DMS 273 (cell line): ENCODE results near the gene ZNF839.
"Not testable (repeated sequence)": the region's sequence is repeated elsewhere in the genome, so short reads cannot be mapped to it uniquely, and the experiment has no call there.

Source experiments
- DNase-seq: peaks from one replicate; lab custom pipeline; 2025; ENCODE audit not compliant: unreplicated experiment; lab: John Stamatoyannopoulos, UW

ZNF839 gene

DNA sequence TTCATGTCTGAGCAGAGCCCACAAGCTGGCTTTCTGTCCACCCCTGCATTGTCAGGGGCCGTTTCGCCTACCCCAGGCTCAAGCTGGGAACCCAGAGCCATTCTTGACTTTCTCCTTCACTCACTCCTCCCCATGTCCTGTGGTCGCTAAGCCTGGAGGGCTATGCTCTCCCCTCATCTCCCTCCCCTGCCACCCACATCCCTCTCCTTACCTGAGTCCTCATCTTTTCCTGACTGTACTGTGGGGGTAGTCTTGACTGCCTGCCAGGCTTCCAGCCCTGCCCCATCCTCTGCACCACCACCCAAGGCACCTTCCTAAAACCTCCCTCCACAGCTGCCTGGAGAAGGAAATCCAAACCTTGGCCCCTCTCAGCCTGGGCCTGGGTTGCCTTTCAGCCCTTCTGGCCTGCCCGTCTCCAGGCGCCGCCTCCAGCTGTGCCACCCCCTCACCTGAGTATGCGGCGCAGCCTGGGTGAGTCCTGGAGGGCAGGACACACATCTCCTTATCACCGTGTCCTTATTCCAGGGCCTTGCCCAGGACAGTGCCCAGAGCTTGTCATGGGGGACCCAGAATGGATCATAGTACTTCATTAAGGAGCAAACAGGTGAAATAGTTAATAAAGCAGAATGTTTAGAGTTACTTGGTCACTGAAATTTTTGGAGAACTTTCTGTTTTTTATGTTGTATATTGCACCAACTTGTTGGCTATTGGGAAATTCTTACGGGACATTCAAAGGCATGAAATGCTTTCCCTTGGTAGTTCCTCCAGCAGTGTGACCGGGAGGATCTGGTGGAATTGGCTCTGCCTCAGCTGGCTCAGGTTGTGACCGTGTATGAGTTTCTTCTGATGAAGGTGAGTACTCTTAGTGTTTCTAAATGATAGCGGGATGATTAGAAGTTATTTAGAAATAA is 14.5 kb downstream of the ZNF839 start:
- DNase-seq: no peak

DNA sequence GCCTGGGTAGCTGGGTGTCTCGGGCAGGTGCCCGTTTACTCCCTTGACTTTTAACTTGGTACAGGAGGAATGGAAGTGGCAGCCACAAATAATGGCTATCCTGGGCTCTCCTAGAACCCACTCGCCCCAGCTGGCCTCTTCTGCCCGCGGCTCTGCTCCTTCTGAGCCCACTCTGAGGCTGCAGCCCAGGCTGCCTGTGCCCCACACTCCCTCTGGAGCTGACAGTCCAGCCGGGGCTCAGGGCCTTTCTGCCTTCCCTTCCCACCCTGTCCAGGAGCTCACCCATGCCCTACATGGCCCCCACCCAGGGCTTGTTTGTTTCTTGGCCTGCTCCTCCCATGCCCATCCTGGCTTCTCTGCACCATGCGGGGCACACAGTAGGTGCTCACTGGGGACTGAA is 15.6 kb downstream of the ZNF839 start:
- DNase-seq: no peak

DNA sequence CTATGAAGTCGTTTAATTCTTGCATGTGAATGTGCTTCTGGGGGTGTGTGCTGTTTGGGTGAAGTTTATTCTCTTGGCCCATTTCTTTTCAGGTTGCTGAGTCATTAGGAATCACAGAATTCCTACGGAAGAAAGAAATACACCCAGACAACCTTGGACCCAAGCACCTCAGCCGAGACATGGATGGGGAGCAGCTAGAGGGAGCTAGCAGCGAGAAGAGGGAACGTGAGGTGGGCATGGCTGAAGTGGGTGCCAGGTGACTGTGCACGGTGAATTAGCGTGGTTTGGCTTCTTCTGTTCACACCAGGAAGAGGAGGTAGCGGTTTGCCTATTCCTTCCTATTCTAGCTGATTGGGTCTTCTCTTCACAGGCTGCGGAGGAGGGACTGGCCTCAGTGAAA is 19.2 kb downstream of the ZNF839 start:
- DNase-seq: no peak

DNA sequence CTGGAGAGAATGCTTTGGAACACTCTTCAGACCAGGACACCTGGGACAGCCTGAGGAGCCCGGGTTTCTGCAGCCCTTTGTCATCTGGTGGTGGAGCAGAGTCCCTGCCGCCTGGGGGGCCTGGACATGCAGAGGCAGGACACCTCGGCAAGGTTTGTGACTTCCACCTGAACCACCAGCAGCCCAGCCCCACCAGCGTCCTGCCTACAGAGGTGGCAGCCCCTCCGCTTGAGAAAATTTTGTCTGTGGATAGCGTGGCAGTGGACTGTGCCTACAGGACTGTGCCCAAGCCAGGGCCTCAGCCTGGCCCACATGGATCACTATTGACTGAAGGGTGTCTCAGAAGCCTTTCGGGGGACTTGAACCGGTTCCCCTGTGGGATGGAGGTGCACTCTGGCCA is 22.0 kb downstream of the ZNF839 start:
- DNase-seq: no peak

DNA sequence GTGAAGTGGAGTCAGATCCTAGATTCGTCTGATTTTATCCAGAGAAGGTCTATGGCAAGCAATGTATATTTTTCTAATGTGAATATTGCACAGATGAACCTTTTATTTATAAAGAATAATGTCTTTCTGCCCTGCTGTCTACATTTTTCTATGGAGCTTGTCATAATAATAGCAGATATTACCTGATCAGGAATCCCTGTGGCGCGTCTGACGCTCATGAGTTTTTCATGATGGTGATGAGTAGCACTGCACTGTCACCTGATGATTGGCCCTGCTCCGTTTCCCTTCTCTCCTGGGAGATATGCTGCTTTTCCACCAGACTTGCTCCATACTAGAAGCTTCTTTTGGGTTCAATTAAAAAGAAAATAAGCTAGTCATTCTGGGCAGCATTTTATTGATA is 22.7 kb downstream of the ZNF839 start:
- no peak for DNase-seq

DNA sequence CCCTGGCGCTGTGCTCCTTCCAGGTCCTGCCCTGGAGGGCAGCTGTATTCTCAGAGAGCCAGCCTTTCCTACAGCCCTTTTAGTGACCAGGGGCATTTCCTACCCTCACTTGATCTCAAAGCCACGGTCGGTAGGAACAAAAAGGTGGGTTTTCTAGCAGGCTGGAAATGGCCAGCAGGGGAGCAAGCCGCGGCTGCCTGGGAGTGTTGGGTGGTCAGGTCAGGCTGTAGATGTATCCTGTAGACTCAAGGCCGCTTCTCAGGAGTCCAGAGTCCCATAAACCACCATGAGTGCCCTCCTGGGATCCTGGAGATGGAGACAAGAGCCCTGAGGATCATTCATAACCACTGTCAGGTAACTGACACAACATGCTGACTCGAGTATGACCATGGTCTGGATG is 24.5 kb downstream of the ZNF839 start:
- DNase-seq: no peak

DNA sequence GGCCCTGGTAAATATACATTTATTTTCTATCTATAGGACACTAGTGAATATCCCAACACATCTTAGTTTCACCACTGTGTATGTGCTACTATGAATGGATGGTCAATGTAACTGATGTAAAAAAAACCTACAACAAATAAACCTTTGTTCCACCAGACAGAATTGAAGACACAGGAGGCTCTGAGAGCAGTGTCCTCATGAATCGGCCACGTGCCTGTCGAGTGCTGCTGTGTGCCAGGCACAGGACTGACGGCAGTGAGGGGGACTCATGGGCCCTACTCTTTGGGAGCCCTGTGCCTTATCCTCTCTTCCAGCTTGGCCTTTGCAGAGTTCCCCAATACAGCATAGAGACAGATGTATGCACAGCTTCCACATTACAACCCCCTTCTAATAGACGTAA is 24.9 kb downstream of the ZNF839 start:
- no peak for DNase-seq

DNA sequence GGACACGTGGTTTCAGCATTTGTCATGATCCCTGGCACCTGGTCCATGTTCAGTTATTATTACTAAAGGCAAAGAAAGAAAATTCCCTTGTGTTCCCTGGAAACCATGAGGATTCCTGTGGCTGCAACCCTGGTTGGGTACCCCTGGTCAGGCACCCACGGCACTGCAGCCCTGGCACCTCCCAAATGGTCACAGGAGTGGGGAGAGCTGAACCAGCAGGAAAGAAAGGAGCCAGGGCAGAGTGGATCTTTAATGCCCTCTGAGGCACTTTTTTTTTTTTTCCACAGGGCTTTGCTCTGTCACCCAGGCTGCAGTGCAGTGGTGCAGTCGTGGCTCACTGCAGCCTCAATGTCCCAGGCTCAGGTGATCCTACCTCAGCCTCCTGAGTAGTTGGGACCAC is 25.7 kb downstream of the ZNF839 start:
- DNase-seq: no peak

DNA sequence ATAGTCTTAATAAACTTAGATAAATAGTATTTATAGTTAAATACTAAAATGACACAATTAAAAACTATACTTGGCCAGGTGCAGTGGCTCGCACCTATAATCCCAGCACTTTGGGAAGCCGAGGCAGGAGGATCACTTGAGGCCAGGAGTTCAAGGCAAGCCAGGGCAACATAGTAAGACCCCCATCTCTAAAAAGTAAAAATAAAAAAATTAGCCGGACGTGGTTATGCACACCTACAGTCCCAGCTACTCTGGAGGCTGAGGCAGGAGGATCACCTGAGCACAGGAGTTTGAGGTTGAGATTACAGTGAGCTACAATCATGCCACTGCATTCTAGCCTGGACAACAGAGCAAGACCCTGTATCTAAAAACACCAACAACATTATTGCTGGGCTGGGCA is 27.1 kb downstream of the ZNF839 start:
- no peak for DNase-seq

DNA sequence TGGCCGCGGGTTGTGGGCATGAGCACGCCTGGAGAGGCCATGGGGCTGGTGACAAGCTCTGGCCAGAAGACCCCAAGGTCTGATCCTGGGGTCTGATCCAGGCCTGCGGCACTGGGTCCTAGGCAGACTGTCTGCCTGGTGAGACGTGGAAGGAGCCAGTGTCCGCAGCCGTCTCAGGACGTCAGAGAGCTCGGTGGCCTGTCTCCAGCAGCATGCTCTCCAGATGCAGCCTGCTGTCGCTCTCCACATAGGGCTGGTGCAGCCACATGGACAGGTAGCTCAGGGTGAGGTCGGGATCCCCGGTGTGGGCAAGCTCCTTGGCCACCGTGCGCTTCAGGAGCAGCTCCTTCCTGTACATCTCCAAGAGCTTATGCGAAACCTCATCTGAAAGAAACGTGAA is 28.8 kb downstream of the ZNF839 start:
- no peak for DNase-seq

DNA sequence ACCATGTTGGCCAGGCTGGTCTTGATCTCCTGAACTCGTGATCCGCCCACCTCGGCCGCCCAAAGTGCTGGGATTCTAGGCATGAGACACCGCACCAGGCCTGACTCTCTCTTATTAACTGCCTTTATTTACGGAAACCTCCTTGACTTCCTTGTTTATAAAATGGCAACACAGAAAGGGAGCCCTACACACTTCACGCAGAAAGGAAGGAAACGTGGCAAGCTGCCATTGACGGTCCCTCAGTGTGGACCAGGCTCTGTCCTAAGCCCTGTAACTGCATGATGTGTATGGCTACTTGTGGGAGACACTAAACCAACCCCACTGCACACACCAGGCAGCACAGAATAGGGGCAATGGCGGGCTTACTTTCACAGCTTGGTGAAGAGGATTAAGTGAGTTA is 31.5 kb downstream of the ZNF839 start:
- DNase-seq: no peak

DNA sequence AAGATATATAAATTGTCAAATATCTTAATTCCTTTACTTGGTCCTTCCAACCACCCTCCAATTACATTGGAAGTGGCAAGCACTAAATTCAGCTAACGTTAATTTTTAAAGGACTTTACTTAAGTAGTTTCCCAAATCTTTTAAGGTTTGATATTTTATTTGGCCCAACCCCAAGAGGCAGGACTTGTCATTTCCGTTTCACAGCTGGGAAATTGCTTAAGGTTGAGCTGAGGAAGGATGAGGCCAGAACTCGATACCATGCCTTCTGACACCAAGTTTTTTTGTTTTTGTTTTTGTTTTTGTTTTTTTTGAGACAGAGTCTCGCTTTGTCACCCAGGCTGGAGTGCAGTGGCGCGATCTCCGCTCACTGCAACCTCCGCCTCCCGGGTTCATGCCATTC is 32.0 kb downstream of the ZNF839 start:
- DNase-seq: not testable (repeated sequence)

DNA sequence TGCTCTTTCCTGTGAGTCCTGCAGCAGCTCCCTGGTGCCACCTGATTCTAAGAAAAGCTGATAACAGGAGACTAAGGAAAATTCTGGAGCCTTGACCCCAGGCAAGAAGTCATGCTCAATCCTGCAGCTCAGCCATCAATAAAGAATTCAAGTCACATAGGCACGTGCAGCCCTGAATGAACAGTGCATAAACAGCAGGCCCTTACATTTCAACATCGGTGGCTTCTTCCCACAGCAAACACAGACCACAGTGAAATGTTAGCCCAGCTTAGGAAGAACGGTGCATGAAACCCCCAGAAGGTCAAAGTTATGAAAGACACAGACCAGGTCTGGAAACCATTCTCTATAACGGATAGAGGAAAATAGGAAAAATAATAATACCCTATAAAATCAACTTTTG is 32.7 kb downstream of the ZNF839 start:
- no peak for DNase-seq

DNA sequence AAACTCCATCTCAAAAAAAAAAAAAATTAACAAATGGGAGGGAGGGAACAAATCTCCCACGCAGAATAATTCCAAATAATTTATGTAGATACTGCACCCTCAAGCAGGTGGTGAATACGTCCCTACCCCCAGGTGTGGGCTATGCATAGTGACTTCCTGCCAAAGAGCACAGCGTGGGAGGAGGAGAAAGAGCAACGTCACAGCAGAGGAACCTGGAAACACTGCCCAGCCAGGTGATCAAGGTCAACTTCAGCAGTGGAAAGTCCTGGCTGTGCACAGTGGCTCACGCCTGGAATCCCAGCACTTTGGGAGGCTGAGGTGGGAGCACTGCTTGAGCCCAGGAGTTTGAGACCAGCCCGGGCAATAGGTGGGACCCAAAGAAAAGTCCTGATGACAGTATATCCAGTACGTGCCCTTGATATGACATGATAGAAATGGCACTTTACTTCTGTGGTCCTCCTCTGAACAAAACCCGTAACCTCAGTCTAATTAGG is 33.6 kb downstream of the ZNF839 start:
- DNase-seq: no peak

DNA sequence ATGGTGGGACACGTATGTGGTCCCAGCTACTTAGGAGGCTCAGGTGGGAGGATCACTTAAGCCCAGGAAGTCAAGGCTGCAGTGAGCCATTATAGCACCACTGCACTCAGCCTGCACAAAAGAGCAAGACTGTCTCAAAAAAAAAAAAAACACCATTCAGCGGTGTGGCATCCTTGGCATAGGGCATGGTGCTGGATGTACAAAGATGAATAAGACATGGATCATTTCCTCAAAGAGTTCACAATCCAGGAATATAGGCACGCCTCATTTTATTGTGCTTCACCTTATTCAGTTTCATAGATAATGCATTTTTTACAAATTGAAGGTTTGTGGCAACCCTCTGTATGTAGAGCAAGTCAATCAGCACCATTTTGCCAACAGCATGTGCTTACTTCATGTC is 36.7 kb downstream of the ZNF839 start:
- DNase-seq: no peak

DNA sequence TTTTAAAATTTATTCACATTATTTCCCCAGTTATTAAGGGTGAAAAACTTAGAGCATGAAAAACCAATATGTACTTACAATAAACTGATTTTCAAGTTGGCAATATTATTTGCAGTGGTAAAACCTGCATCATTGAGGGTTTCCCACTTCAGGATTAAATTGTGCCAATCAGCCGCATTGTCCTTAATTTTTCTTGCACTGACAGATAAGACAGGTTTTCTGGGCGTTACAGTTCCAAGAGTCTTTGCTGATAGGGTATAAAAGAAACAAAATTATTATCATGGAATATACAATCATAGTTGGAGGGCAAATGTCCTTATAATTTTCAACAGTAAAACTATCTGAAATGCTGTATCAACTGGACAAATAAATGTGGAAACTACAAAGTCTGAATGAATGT is 39.8 kb downstream of the ZNF839 start:
- no peak for DNase-seq

DNA sequence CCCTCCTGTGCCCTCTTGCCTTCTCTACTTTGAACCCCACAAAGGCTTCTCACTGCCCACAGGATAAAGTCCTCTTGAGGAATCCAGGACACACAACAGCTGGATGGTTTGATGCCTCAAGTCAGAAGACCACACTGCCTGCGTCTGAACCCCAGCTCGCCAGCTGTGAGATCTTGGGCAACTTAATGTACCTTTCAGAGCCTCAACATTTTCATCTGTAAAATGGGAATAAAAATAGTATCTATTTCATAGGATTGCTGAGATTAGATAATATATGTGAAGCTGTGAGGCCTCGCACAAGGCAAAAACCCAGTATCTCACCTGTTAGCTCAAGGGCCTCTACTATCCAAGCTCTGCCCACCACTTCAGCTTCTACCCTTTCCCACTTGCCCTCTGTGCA is 40.8 kb downstream of the ZNF839 start:
- DNase-seq: no peak

DNA sequence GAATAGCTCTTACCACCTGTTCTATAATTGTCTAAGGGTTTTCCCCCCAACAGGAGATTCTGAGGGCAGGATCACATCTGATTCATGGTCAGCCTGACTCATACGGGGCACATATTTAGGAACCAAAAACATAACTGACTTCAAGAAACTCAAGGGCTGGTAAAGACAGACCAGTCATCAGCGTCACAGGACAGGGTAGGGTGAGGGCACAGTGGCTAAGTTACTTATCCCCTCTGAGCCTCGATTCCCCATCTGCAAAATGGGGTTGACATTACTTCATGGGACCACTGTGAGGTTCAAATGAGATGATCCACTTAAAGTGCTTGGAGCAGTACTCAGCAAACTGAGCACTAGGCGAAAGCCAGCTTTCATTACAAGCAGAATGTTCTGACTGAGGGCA is 42.5 kb downstream of the ZNF839 start:
- no peak for DNase-seq

DNA sequence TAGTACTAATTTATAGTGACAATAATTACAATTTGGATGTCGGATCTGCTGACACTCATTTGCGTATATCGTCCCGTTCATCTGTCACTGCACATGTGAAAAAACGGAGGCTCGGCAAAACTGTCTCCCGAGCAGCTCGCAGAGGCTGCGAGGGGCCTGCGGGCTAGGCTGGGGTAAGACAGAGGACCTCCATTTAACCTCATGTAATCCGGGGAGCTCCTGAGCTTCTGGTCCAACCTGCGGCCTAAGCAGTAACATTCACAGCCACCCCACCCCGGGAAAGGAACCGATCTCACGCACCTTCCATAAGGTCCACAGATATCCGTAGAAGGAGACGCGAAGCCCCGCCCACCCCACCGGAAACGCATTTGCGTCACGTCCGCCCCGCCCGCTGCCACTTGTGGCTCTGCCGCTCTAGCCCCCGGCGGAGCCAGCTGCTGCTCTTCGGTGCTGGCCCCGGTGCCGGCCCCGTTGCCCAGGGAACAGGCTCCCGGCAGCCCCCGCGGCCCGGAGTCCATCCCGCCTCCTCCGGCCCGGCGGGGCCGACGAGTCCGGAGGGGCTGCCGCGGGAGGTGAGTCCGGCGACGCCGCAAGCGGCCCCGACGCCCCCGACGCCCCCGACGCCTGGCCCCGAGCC is 43.1 kb downstream of the ZNF839 start, which contains the start of the genes CINP and TECPR2:
CINP (minus strand) TSS at position 346 of the 637 bp plus-strand sequence; CDS start at position 307, 39 bp downstream.
TECPR2 (plus strand) TSS at position 397 of the 637 bp plus-strand sequence. CDS start 13,781 bp downstream, outside the sequence.
- peak; percentile 99 for DNase-seq

DNA sequence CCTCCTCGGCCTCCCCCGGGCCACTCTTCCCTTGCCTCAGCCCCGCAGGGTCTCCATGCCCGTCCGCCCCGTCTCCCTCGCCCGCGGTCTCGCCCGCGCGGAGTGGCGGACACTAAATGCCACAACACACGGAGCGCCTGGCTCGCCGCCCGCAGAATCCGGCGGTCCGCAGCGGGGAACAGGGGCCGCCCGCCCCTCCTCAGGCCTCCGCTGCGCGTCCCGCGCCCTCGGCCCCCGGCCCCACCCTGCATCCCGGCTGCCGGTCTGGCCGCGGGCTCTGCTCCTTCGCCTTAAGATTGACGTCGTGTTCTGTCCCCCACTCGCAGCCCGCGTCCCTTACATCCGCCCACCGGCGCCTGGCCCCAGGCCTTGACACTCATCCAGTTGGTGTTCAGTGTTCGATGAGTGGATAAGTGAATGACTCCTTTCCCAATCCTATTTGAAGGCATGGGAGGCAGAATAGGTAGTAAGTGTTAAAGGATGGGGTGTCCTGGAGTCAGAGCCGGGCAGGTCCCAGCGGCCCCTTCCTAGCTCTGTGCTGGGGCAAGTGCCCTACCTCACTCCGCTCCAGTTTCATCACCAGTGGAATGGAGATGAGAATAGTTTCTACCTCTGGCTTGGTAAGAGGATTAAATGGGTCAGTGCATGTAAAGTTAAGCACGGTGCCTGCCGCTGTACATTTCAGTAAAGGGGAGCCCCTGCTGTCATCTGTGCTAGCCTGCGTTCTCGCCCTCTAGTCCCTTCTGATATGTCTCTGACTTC is 43.8 kb downstream of the ZNF839 start:
- DNase-seq: peak; percentile 82

DNA sequence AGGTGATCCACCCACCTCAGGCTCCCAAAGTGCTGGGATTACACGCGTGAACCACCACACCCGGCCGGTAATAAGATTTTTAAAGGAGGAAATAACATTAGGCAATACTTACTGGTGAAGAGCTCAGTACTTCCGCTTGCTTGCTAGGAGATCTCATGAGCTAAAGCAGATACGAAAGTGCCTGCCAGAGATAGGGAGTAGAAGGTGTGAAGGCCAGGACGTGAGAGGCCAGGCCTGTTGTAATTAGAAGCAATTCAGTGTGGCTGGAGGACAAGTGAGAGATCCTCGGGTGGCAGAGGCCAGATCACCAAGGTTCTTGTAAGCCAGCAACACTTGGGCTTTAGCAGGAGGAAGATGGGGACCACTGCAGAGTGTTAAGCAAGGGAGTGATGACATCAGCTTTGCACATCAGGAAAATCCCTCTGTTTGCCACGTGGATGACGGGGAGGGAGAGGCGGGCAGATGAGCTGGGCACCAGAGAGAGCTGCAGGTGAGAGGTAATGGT is 50.8 kb downstream of the ZNF839 start:
- no peak for DNase-seq
